ENCODE results near the gene RNASEH2A. TPM values are rescaled to one million over a fixed set of nuclear protein-coding genes. Genes with fewer than 3 reads are reported as not detected.

The RNASEH2A gene
- total and polyA plus RNA-seq, 2 of the 13 experiments (the other 11 are each of a cell fraction or from before 2014, with no cell fraction given), result 25.1 to 35.8 TPM

- TF ChIP-seq SOX13 (IDR thresholded peaks at IDR 0.05), result no peak
- peak in 1 of 2 experiments; percentile 14; a peak in 1 of 4 replicates for TF ChIP-seq SOX13 (CRISPR knock-in tag; conservative IDR thresholded peaks at IDR 0.05 in 1 of 2, IDR thresholded peaks at IDR 0.05 in 1 of 2)
- TF ChIP-seq ZNF792 (CRISPR knock-in tag; IDR thresholded peaks at IDR 0.05), result peak; percentile 49; the same call in 1 of the 2 replicates
- TF ChIP-seq ZNF7 (CRISPR knock-in tag; IDR thresholded peaks at IDR 0.05), result no peak
- peak; percentile 50; the same call in 1 of the 2 replicates for TF ChIP-seq RXRA (CRISPR knock-in tag; IDR thresholded peaks at IDR 0.05)
- no peak for TF ChIP-seq BRF2 (CRISPR knock-in tag; IDR thresholded peaks at IDR 0.05)
- TF ChIP-seq ZNF580 (CRISPR knock-in tag; IDR thresholded peaks at IDR 0.05; ENCODE audit: borderline replicate concordance, low read depth), result no peak
- peak; percentile 18 for TF ChIP-seq SKI (IDR thresholded peaks at IDR 0.05; ENCODE audit: partially characterized antibody)
- no peak for TF ChIP-seq ZNF776 (CRISPR knock-in tag; IDR thresholded peaks at IDR 0.05)
- TF ChIP-seq ZNF576 (CRISPR knock-in tag; IDR thresholded peaks at IDR 0.05), result no peak
- TF ChIP-seq MTA1 (CRISPR knock-in tag; IDR thresholded peaks at IDR 0.05; ENCODE audit: borderline replicate concordance), result peak; percentile 10; the same call in 1 of the 2 replicates
- TF ChIP-seq MED1 (CRISPR knock-in tag; IDR thresholded peaks at IDR 0.05), result peak; percentile 36; the same call in 1 of the 2 replicates
- TF ChIP-seq FLYWCH1 (CRISPR knock-in tag; IDR thresholded peaks at IDR 0.05), result no peak
- TF ChIP-seq ZNF552 (CRISPR knock-in tag; IDR thresholded peaks at IDR 0.05; ENCODE audit: borderline replicate concordance), result no peak
- peak; percentile 16 for TF ChIP-seq XRCC5 (optimal IDR thresholded peaks at IDR 0.05; ENCODE audit: low read length)
- TF ChIP-seq FOXA3 (CRISPR knock-in tag; IDR thresholded peaks at IDR 0.05), result 0 out of 2 replicates have a peak, but pooled peaks have one; percentile 4
- TF ChIP-seq ZFP1 (CRISPR knock-in tag; IDR thresholded peaks at IDR 0.05), result no peak
- peak; percentile 40; the same call in 1 of the 2 replicates for TF ChIP-seq NR2F6 (IDR thresholded peaks at IDR 0.05)
- TF ChIP-seq NR2F6 (CRISPR knock-in tag; IDR thresholded peaks at IDR 0.05), result 0 out of 2 replicates have a peak, but pooled peaks have one; percentile 19
- TF ChIP-seq PHF21A (CRISPR knock-in tag; IDR thresholded peaks at IDR 0.05), result peak; percentile 55; the same call in 1 of the 2 replicates
- TF ChIP-seq IRF2 (CRISPR knock-in tag; IDR thresholded peaks at IDR 0.05), result no peak
- TF ChIP-seq MEF2D (CRISPR knock-in tag; IDR thresholded peaks at IDR 0.05), result no peak
- TF ChIP-seq ZNF749 (CRISPR knock-in tag; IDR thresholded peaks at IDR 0.05; ENCODE audit: borderline replicate concordance), result peak; percentile 52; the same call in 1 of the 2 replicates
- TF ChIP-seq ZNF30 (CRISPR knock-in tag; IDR thresholded peaks at IDR 0.05), result no peak
- peak in 1 of 2 experiments; percentile 26; a peak in 1 of 4 replicates for TF ChIP-seq EP300 (IDR thresholded peaks at IDR 0.05; ENCODE audit: low read depth in 2 of 2, low read length in 2 of 2)
- TF ChIP-seq EP300 (CRISPR knock-in tag; IDR thresholded peaks at IDR 0.05; ENCODE audit: borderline replicate concordance), result no peak
- TF ChIP-seq HNF1A (IDR thresholded peaks at IDR 0.05; ENCODE audit: low read depth), result no peak
- TF ChIP-seq HNF1A (CRISPR knock-in tag; IDR thresholded peaks at IDR 0.05; ENCODE audit: borderline replicate concordance), result no peak
- TF ChIP-seq ZFY (CRISPR knock-in tag; IDR thresholded peaks at IDR 0.05), result peak; percentile 39; the same call in 1 of the 2 replicates
Measured at GRCh38 chr19:12788682-12789097, 17.7 kb upstream of the RNASEH2A start (continued).
